ENCODE results near the gene RPS6KA2.

- no peak for TF ChIP-seq CTCF (IDR thresholded peaks at IDR 0.05)
- TF ChIP-seq POLR2A (IDR thresholded peaks at IDR 0.05): no peak
Observed at GRCh38 chr6:166661327-166662085, 34.5 kb upstream of the RPS6KA2 start.

All from Peyer's patch (tissue), 4 donors.